Neural cell (in vitro differentiated cells): ENCODE results near the gene ASB1. TPM values are rescaled to one million over a fixed set of nuclear protein-coding genes. Genes with fewer than 3 reads are reported as not detected.

Source experiments
- H2AFZ ChIP-seq: fragments of 200-600, 300-800 bp; sonication (generic), shearing (Covaris generic); 2 replicates; pipeline ENCODE4 v1.6.0; 2014; ENCODE audit warnings: low read depth, mild to moderate bottlenecking, antibody characterized with exemption, low read length, moderate library complexity
- H3F3A ChIP-seq: fragments of 200-600 bp; shearing (Covaris generic); 2 replicates; pipeline ENCODE4 v1.6.1; 2016; ENCODE audit warnings: mild to moderate bottlenecking, moderate library complexity, mixed read lengths, antibody characterized with exemption, low read length; ENCODE audit not compliant: insufficient read depth, poor library complexity, severe bottlenecking
- H3K27ac ChIP-seq: fragments of 200-600, 300-800 bp; sonication (generic), shearing (Covaris generic); 2 replicates; pipeline ENCODE4 v1.5.1; 2014; ENCODE audit warnings: mild to moderate bottlenecking, low read length, moderate library complexity
- H3K27me3 ChIP-seq: fragments of 300-800, 200-600 bp; sonication (generic), shearing (Covaris generic); 2 replicates; pipeline ENCODE4 v1.6.0; 2014; ENCODE audit warnings: mild to moderate bottlenecking, low read depth, low read length, moderate library complexity; ENCODE audit not compliant: insufficient read depth
- H3K36me3 ChIP-seq: fragments of 300-800, 200-600 bp; sonication (generic), shearing (Covaris generic); 2 replicates; pipeline ENCODE4 v1.5.1; 2014; ENCODE audit warnings: mild to moderate bottlenecking, antibody characterized with exemption, low read length, moderate library complexity; ENCODE audit not compliant: insufficient read depth
- H3K4me2 ChIP-seq: fragments of 300-800, 200-600 bp; sonication (generic), shearing (Covaris generic); 2 replicates; pipeline ENCODE4 v1.6.0; 2014; ENCODE audit warnings: mild to moderate bottlenecking, low read length
- H3K4me3 ChIP-seq: fragments of 300-800, 200-600 bp; sonication (generic), shearing (Covaris generic); 2 replicates; pipeline ENCODE4 v1.5.1; 2014; ENCODE audit warnings: mild to moderate bottlenecking, low read length, moderate library complexity
- H3K79me2 ChIP-seq: fragments of 200-600 bp; shearing (Covaris generic); replicated peaks from 2 replicates; pipeline ENCODE4 v1.6.0; 2014; ENCODE audit warnings: mild to moderate bottlenecking, low read length, moderate library complexity; ENCODE audit not compliant: insufficient read depth
- H3K9ac ChIP-seq: fragments of 300-800, 200-600 bp; sonication (generic), shearing (Covaris generic); 2 replicates; pipeline ENCODE4 v1.6.1; 2016; ENCODE audit warnings: mild to moderate bottlenecking, low read length, mixed read lengths
- H3K9me2 ChIP-seq: fragments of 200-600 bp; shearing (Covaris generic); 2 replicates; pipeline ENCODE4 v1.6.1; 2016; ENCODE audit warnings: mild to moderate bottlenecking, low read length, mixed read lengths; ENCODE audit not compliant: insufficient read depth
- H3K9me3 ChIP-seq: fragments of 200-600, 300-800 bp; sonication (generic), shearing (Covaris generic); 2 replicates; pipeline ENCODE4 v1.6.1; 2016; ENCODE audit warnings: mild to moderate bottlenecking, mixed run types, low read length, moderate library complexity, mixed read lengths
- H4K20me1 ChIP-seq: fragments of 200-600 bp; shearing (Covaris generic); 2 replicates; pipeline ENCODE4 v1.6.1; 2016; ENCODE audit warnings: mild to moderate bottlenecking, mixed run types; ENCODE audit not compliant: insufficient read depth
- EP300 ChIP-seq: fragments of 450-650 bp; conservative IDR thresholded peaks from 2 replicates; pipeline ENCODE4 v1.6.1; 2014; ENCODE audit warnings: antibody characterized with exemption, mild to moderate bottlenecking, moderate library complexity; ENCODE audit not compliant: poor library complexity, severe bottlenecking
- EZH2 ChIP-seq: fragments of 200-600, 300-800 bp; shearing (Covaris generic), sonication (generic); IDR thresholded peaks from 2 replicates; pipeline ENCODE4 v1.6.1; 2014; ENCODE audit warnings: antibody characterized with exemption, low read length, borderline replicate concordance, mild to moderate bottlenecking; ENCODE audit not compliant: insufficient read depth, poor library complexity, severe bottlenecking
- MXI1 ChIP-seq: fragments of 450-650 bp; conservative IDR thresholded peaks from 2 replicates; pipeline ENCODE4 v1.6.1; 2014; ENCODE audit warnings: antibody characterized with exemption, mild to moderate bottlenecking; ENCODE audit not compliant: poor library complexity, severe bottlenecking
- POLR2AphosphoS5 ChIP-seq: IDR thresholded peaks from 2 replicates; pipeline ENCODE4 v1.6.1; 2012
- RAD21 ChIP-seq: fragments of 450-650 bp; conservative IDR thresholded peaks from 2 replicates; pipeline ENCODE4 v1.6.1; 2014; ENCODE audit warnings: antibody characterized with exemption, mild to moderate bottlenecking, moderate library complexity
- SMC3 ChIP-seq: fragments of 450-650 bp; conservative IDR thresholded peaks from 2 replicates; pipeline ENCODE4 v1.6.1; 2014; ENCODE audit warnings: antibody characterized with exemption, mild to moderate bottlenecking, moderate library complexity; ENCODE audit not compliant: poor library complexity
- TAF1 ChIP-seq: IDR thresholded peaks from 2 replicates; pipeline ENCODE4 v1.6.1; 2012; ENCODE audit warnings: low read depth
- polyA plus RNA-seq: library from polyadenylated mRNA; depleted of rRNA; stranded (reverse); fragments of >200 nt; gene quantifications from 2 replicates; pipeline ENCODE4 v1.2.3, GENCODE V29; 2014
- TF ChIP-seq, protein P1 (sequence below): fragments of 450-650 bp; IDR thresholded peaks from 2 replicates; pipeline ENCODE4 v1.5.1; 2014; ENCODE audit warnings: antibody characterized with exemption, mild to moderate bottlenecking, moderate library complexity; ENCODE audit not compliant: poor library complexity, severe bottlenecking
- TF ChIP-seq, protein P2 (sequence below): IDR thresholded peaks from 2 replicates; pipeline ENCODE4 v1.6.1; 2012; ENCODE audit warnings: borderline replicate concordance

ASB1 gene
- polyA plus RNA-seq, 1 donor from 2014 or later, result 13.7 TPM

DNA sequence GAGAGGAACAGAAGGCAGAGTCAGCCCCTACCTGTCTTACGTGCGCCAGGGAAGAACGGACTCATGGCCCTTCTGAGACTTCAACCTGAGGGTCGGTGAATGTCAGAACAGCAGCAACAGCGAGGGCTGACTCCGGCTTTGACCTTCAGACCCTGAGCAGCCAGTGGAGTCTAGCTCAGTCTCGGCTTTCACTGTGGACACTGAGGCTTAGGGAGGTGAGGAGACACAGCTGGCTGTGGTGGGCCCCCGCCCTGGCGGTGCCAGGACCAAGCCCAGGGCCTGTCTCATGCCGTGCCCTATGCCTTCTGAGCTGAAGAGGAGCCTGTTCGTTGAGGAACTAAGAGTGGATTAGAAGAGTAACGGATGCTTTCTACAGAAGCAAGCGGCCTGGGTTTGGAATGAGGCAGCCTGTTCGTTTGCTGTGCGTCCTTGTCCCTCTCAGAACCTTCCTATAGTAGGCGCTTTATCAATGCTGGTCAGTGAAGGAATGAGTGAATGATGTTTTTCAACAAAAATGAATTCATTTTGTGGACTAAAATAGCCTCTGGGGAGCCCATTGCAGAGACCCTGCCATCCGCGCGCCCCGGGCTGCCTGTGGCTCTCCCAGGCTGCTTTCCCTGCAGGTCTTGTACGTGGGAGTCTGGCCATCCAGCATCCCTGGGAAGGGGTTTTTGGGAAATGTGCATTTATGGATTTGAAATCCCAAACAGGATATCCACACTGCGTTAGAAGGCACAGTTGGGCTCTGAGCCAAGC, 38.9 kb downstream of the ASB1 start:
- H2AFZ ChIP-seq, result no peak overlapping the region
- H3F3A ChIP-seq, result no peaks in the 10 kb centered on the region
- no peak overlapping the region for H3K9ac ChIP-seq
- H3K9me3 ChIP-seq, result no peaks in the 10 kb centered on the region
- no peak overlapping the region for H3K27ac ChIP-seq
- H3K27me3 ChIP-seq, result no peaks in the 10 kb centered on the region
- no peaks in the 10 kb centered on the region for H4K20me1 ChIP-seq
- TF ChIP-seq EZH2 (no peak), POLR2AphosphoS5 (no peak), SMC3 (no peak), MXI1 (no peak), RAD21 (no peak), EP300 (no peak), TAF1 (no peak)
- TF ChIP-seq, protein P1, sequence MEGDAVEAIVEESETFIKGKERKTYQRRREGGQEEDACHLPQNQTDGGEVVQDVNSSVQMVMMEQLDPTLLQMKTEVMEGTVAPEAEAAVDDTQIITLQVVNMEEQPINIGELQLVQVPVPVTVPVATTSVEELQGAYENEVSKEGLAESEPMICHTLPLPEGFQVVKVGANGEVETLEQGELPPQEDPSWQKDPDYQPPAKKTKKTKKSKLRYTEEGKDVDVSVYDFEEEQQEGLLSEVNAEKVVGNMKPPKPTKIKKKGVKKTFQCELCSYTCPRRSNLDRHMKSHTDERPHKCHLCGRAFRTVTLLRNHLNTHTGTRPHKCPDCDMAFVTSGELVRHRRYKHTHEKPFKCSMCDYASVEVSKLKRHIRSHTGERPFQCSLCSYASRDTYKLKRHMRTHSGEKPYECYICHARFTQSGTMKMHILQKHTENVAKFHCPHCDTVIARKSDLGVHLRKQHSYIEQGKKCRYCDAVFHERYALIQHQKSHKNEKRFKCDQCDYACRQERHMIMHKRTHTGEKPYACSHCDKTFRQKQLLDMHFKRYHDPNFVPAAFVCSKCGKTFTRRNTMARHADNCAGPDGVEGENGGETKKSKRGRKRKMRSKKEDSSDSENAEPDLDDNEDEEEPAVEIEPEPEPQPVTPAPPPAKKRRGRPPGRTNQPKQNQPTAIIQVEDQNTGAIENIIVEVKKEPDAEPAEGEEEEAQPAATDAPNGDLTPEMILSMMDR, result no peak
- TF ChIP-seq, protein P2, sequence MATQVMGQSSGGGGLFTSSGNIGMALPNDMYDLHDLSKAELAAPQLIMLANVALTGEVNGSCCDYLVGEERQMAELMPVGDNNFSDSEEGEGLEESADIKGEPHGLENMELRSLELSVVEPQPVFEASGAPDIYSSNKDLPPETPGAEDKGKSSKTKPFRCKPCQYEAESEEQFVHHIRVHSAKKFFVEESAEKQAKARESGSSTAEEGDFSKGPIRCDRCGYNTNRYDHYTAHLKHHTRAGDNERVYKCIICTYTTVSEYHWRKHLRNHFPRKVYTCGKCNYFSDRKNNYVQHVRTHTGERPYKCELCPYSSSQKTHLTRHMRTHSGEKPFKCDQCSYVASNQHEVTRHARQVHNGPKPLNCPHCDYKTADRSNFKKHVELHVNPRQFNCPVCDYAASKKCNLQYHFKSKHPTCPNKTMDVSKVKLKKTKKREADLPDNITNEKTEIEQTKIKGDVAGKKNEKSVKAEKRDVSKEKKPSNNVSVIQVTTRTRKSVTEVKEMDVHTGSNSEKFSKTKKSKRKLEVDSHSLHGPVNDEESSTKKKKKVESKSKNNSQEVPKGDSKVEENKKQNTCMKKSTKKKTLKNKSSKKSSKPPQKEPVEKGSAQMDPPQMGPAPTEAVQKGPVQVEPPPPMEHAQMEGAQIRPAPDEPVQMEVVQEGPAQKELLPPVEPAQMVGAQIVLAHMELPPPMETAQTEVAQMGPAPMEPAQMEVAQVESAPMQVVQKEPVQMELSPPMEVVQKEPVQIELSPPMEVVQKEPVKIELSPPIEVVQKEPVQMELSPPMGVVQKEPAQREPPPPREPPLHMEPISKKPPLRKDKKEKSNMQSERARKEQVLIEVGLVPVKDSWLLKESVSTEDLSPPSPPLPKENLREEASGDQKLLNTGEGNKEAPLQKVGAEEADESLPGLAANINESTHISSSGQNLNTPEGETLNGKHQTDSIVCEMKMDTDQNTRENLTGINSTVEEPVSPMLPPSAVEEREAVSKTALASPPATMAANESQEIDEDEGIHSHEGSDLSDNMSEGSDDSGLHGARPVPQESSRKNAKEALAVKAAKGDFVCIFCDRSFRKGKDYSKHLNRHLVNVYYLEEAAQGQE, result no peak
- H3K79me2 ChIP-seq, result no peaks in the 10 kb centered on the region
- H3K4me3 ChIP-seq, result no peak overlapping the region
- H3K9me2 ChIP-seq, result no peaks in the 10 kb centered on the region
- H3K4me2 ChIP-seq, result no peak overlapping the region
- H3K36me3 ChIP-seq, result no peaks in the 10 kb centered on the region

DNA sequence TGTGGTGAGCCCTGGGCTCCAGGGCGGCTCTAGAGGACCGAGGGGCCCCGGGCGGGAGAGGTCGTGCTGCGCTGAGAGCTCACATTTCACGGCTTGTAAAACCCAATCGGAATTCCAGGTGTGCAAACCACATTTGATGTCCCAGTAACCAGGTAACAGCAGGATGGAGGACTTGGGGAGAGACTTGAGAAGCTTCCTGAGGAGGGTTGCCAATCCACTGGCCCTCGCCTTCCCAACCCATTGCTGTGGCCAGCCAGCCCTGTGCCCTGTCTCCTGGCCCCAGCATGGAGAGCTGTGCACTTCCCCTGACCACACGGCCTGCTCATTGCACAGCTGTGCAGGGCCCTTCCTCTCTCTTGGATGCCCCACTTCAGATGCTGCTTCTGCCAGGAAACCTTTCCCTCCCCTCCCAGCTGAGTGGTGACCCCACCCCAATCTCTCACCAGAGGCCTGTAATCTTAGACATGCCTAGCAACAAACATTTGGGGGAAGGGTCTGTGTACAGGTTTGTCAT, 39.6 kb downstream of the ASB1 start:
- H3K36me3 ChIP-seq, result no peaks in the 10 kb centered on the region
- no peaks in the 10 kb centered on the region for H3K9me2 ChIP-seq
- no peaks in the 10 kb centered on the region for H3K27me3 ChIP-seq
- H2AFZ ChIP-seq, result no peak overlapping the region
- H3K27ac ChIP-seq, result no peak overlapping the region
- no peak overlapping the region for H3K4me3 ChIP-seq
- TF ChIP-seq POLR2AphosphoS5 (no peak), EP300 (no peak), MXI1 (no peak)
- TF ChIP-seq, protein P1, result no peak
- no peaks in the 10 kb centered on the region for H4K20me1 ChIP-seq
- H3K9ac ChIP-seq, result no peak overlapping the region
- H3F3A ChIP-seq, result no peaks in the 10 kb centered on the region
- H3K79me2 ChIP-seq, result no peaks in the 10 kb centered on the region
- H3K9me3 ChIP-seq, result no peaks in the 10 kb centered on the region
- no peak overlapping the region for H3K4me2 ChIP-seq
